Measurements from ENCODE around the gene KLF13.

DNA sequence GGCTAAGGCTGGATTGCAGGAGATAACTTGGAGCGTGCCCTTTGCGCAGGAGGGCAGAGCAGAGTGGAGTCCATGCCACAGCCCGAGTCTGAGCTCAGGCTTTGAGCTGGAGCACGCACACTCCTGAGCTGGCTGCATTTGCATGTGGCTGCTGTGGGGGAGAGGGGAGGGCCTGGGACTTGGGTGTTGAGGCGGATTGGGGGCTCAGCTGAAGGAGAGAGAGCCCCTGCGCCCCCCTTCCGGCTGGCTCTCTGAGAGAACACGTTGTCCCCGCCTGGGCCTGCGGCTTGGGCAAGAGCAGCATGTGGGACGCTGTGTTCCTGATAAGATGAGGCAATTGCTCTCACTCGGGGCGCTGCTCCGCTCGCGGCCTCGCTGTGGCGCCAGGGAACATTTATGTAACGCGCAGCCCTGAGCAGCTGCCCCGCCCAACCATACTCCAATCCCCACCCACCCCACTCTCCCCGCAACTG is 39.1 kb downstream of the KLF13 start:
- TF ChIP-seq, protein P1, sequence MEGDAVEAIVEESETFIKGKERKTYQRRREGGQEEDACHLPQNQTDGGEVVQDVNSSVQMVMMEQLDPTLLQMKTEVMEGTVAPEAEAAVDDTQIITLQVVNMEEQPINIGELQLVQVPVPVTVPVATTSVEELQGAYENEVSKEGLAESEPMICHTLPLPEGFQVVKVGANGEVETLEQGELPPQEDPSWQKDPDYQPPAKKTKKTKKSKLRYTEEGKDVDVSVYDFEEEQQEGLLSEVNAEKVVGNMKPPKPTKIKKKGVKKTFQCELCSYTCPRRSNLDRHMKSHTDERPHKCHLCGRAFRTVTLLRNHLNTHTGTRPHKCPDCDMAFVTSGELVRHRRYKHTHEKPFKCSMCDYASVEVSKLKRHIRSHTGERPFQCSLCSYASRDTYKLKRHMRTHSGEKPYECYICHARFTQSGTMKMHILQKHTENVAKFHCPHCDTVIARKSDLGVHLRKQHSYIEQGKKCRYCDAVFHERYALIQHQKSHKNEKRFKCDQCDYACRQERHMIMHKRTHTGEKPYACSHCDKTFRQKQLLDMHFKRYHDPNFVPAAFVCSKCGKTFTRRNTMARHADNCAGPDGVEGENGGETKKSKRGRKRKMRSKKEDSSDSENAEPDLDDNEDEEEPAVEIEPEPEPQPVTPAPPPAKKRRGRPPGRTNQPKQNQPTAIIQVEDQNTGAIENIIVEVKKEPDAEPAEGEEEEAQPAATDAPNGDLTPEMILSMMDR (IDR thresholded peaks at IDR 0.05) = peak in 6 of 7 experiments; percentile 18 to 73 (median 63)
- peak; percentile 13 to 71 (median 58) for TF ChIP-seq POLR2A (IDR thresholded peaks at IDR 0.05)

Data from body of pancreas (tissue), 4 donors.